GM13976 (cell line): Measurements from ENCODE around the gene SORCS3.

Source experiments
- DNase-seq: peaks from one replicate; pipeline ENCODE4 v3.0.0; 2012; ENCODE audit warnings: low spot score
- CTCF ChIP-seq: IDR thresholded peaks from 2 replicates; pipeline ENCODE4 v1.5.1; 2012; ENCODE audit warnings: borderline replicate concordance, mild to moderate bottlenecking; ENCODE audit not compliant: insufficient read depth; ENCODE audit errors: extremely low read depth, missing control alignments, control extremely low read depth
- in situ Hi-C: fragments of 300-500 bp; cut with MboI; formaldehyde crosslinking; loops from one replicate; pipeline ENCODE4 v1.12.0; 2022; ENCODE audit warnings: low sequenced_read_pairs, mixed read lengths, inconsistent platforms; ENCODE audit not compliant: unreplicated experiment

SORCS3 gene

GRCh38 chr10:105278439-105278838 lies 637.3 kb downstream of the SORCS3 start:
- DNase-seq: no peak
- TF ChIP-seq CTCF: no peak
- in situ Hi-C loops: no loop called here

- TF ChIP-seq CTCF: no peak
- in situ Hi-C loops: no loop called here
- no peak for DNase-seq
Measured at GRCh38 chr10:105279101-105279500, 638.0 kb downstream of the SORCS3 start.

- no peak for TF ChIP-seq CTCF
- in situ Hi-C loops: no loop called here
- DNase-seq: no peak
Measured at GRCh38 chr10:105280895-105281294, 639.8 kb downstream of the SORCS3 start.

GRCh38 chr10:105284476-105285215 lies 643.6 kb downstream of the SORCS3 start:
- in situ Hi-C loops: no loop called here
- DNase-seq: no peak
- TF ChIP-seq CTCF: no peak

GRCh38 chr10:105288026-105288425 lies 646.9 kb downstream of the SORCS3 start:
- no peak for TF ChIP-seq CTCF
- no peak for DNase-seq
- in situ Hi-C loops: no loop called here

GRCh38 chr10:105288613-105289012 lies 647.5 kb downstream of the SORCS3 start:
- in situ Hi-C loops: no loop called here
- no peak for TF ChIP-seq CTCF
- DNase-seq: no peak
